Right cardiac atrium (tissue), 5 donors: ENCODE data around the gene HYDIN. TPM values are rescaled to one million over a fixed set of nuclear protein-coding genes. Genes with fewer than 3 reads are reported as not detected.

Experiments
- ATAC-seq, 2 donors: fragments of 200-7000 bp; cut with Tn5 transposase; one replicate each; pipeline versions ENCODE4 v1.8.0 to v1.9.1; 2020; ENCODE audit warnings: moderate library complexity in 2 of 2, mild to moderate bottlenecking in 1 of 2
- DNase-seq, 3 donors: peaks; one replicate each; pipeline ENCODE4 v3.0.0-alpha.2; 2020
- H3K27ac ChIP-seq: one replicate; pipeline ENCODE4 v1.5.1; 2013; ENCODE audit warnings: mild to moderate bottlenecking, low read length, control low read depth, moderate library complexity
- H3K27me3 ChIP-seq: one replicate; pipeline ENCODE4 v1.6.1; 2013; ENCODE audit not compliant: control insufficient read depth, insufficient read depth
- H3K4me1 ChIP-seq: one replicate; pipeline ENCODE4 v1.6.1; 2013; ENCODE audit warnings: low read length; ENCODE audit not compliant: control insufficient read depth, insufficient read depth
- H3K4me3 ChIP-seq: one replicate; pipeline ENCODE4 v1.5.1; 2013; ENCODE audit warnings: low read length, control low read depth
- H3K9me3 ChIP-seq: one replicate; pipeline ENCODE4 v1.6.1; 2013; ENCODE audit warnings: low read length; ENCODE audit not compliant: control insufficient read depth
- WGBS: extraction: QIAGEN DNeasy Blood & Tissue Kit; methylation state at CpG from one replicate; pipeline ENCODE4 v1.1.7; 2013; 5-methylcytosine and 5-hydroxymethylcytosine counted together
- intact Hi-C, 4 donors: fragments of 100-400 bp; cut with DNase I; formaldehyde crosslinking; loops; one replicate each; pipeline versions ENCODE4 v1.11.0 to v1.14.0; 2022 to 2023
- polyA plus RNA-seq: library from polyadenylated mRNA; stranded (reverse); fragments of 200-250 nt; gene quantifications from one replicate; pipeline ENCODE4 v1.2.3, GENCODE V29; 2013
- total RNA-seq, 4 donors: library from RNA; stranded (reverse); fragmentation: NEBNext Ultra II Directional; extraction: Animal tissue kit (Norgen Biotek cat#: 25700); gene quantifications; one replicate each; pipeline ENCODE4 v1.2.1, GENCODE V29; 2021
- donor health status: healthy with polysubstance abuse.
- donor health status: DM: no; HTN: yes; CAD: no.
- donor health status: DM: no; HTN: no; CAD: no.
- donor health status: DM: no; HTN: yes; CAD: no; lungs with severe emphysema.
- donor health status: DM: yes; HTN: yes; CAD: no.

HYDIN gene
- total and polyA plus RNA-seq, 5 donors: 0.57 to 2.3 (median 2.1) TPM

- H3K4me3 ChIP-seq: no peak overlapping the region
- WGBS: 61% methylated on average over 4 of the region's 4 CpGs
- intact Hi-C loops: no loop called here
- H3K27ac ChIP-seq: no peak overlapping the region
- DNase-seq (no peak), ATAC-seq (no peak)
- no peaks in the 10 kb centered on the region for H3K27me3 ChIP-seq
- H3K9me3 ChIP-seq: no peaks in the 10 kb centered on the region
- peaks cover 2% of the 10 kb centered on the region for H3K4me1 ChIP-seq
These were observed 24.5 kb upstream of the HYDIN start for GRCh38 chr16:71254832-71255525.

GRCh38 chr16:71250461-71251235 lies 20.1 kb upstream of the HYDIN start:
- H3K4me1 ChIP-seq: no peaks in the 10 kb centered on the region
- H3K27me3 ChIP-seq: no peaks in the 10 kb centered on the region
- intact Hi-C loops: no loop called here
- H3K9me3 ChIP-seq: no peaks in the 10 kb centered on the region
- H3K4me3 ChIP-seq: no peak overlapping the region
- DNase-seq (no peak), ATAC-seq (no peak)
- 84% methylated on average over 5 of the region's 5 CpGs for WGBS
- H3K27ac ChIP-seq: no peak overlapping the region

GRCh38 chr16:71249399-71249798 lies 18.9 kb upstream of the HYDIN start:
- ATAC-seq (no peak), DNase-seq (no peak)
- intact Hi-C loops: no loop called here
- no peaks in the 10 kb centered on the region for H3K4me1 ChIP-seq
- H3K27ac ChIP-seq: no peak overlapping the region
- H3K9me3 ChIP-seq: no peaks in the 10 kb centered on the region
- no peaks in the 10 kb centered on the region for H3K27me3 ChIP-seq
- WGBS: 17% methylated on average over 1 of the region's 1 CpG
- no peak overlapping the region for H3K4me3 ChIP-seq

GRCh38 chr16:71247478-71247877 lies 17.0 kb upstream of the HYDIN start:
- ATAC-seq: no peak
- H3K4me3 ChIP-seq: no peak overlapping the region
- no peaks in the 10 kb centered on the region for H3K4me1 ChIP-seq
- intact Hi-C loops: no loop called here
- WGBS: 86% methylated on average over 7 of the region's 7 CpGs
- H3K9me3 ChIP-seq: no peaks in the 10 kb centered on the region
- DNase-seq: no peak
- H3K27me3 ChIP-seq: no peaks in the 10 kb centered on the region
- H3K27ac ChIP-seq: no peak overlapping the region

GRCh38 chr16:71246309-71246708 lies 15.8 kb upstream of the HYDIN start:
- Histone ChIP-seq H3K9me3 (no peaks in the 10 kb centered on the region), H3K27me3 (no peaks in the 10 kb centered on the region), H3K4me3 (no peak overlapping the region), H3K27ac (no peak overlapping the region), H3K4me1 (no peaks in the 10 kb centered on the region)
- intact Hi-C loops: no loop called here
- ATAC-seq (no peak), DNase-seq (no peak)

GRCh38 chr16:71244521-71244920 lies 14.0 kb upstream of the HYDIN start:
- no peak for ATAC-seq
- Histone ChIP-seq H3K9me3 (no peaks in the 10 kb centered on the region), H3K27me3 (no peaks in the 10 kb centered on the region), H3K4me1 (no peaks in the 10 kb centered on the region), H3K27ac (no peak overlapping the region), H3K4me3 (no peak overlapping the region)
- no peak for DNase-seq
- 90% methylated on average over 1 of the region's 1 CpG for WGBS
- intact Hi-C loops: no loop called here

GRCh38 chr16:71242601-71243000 lies 12.1 kb upstream of the HYDIN start:
- intact Hi-C loops: no loop called here
- H3K9me3 ChIP-seq: no peaks in the 10 kb centered on the region
- 19% methylated on average over 3 of the region's 3 CpGs for WGBS
- DNase-seq: no peak
- H3K27me3 ChIP-seq: no peaks in the 10 kb centered on the region
- H3K4me1 ChIP-seq: no peaks in the 10 kb centered on the region
- no peak overlapping the region for H3K27ac ChIP-seq
- no peak overlapping the region for H3K4me3 ChIP-seq
- ATAC-seq: no peak

GRCh38 chr16:71242036-71242435 lies 11.5 kb upstream of the HYDIN start:
- 75% methylated on average over 4 of the region's 4 CpGs for WGBS
- no peak for ATAC-seq
- no peaks in the 10 kb centered on the region for H3K4me1 ChIP-seq

GRCh38 chr16:71229344-71229743 lies 1.2 kb downstream of the HYDIN start:
- Histone ChIP-seq H3K9me3 (peaks cover 2% of the 10 kb centered on the region), H3K27me3 (no peaks in the 10 kb centered on the region), H3K27ac (no peak overlapping the region), H3K4me1 (no peaks in the 10 kb centered on the region), H3K4me3 (no peak overlapping the region)
- WGBS: 88% methylated on average over 1 of the region's 1 CpG
- intact Hi-C loops: no loop called here
- ATAC-seq (no peak), DNase-seq (no peak)

More at GRCh38 chr16:71242036-71242435, 11.5 kb upstream of the HYDIN start:
- no peaks in the 10 kb centered on the region for H3K9me3 ChIP-seq
- no peak for DNase-seq
- no peak overlapping the region for H3K27ac ChIP-seq
- intact Hi-C loops: no loop called here
- no peaks in the 10 kb centered on the region for H3K27me3 ChIP-seq
- no peak overlapping the region for H3K4me3 ChIP-seq

- intact Hi-C loops: no loop called here
These were observed 4.0 kb downstream of the HYDIN start for GRCh38 chr16:71226229-71227141.

GRCh38 chr16:71225145-71225544 lies 5.4 kb downstream of the HYDIN start:
- ATAC-seq: no peak
- no peaks in the 10 kb centered on the region for H3K9me3 ChIP-seq

More at GRCh38 chr16:71226229-71227141, 4.0 kb downstream of the HYDIN start:
- WGBS: 66% methylated on average over 5 of the region's 5 CpGs
- H3K27me3 ChIP-seq: no peaks in the 10 kb centered on the region
- H3K4me1 ChIP-seq: no peaks in the 10 kb centered on the region
- no peak for ATAC-seq
- H3K4me3 ChIP-seq: no peak overlapping the region
- DNase-seq: no peak
- no peak overlapping the region for H3K27ac ChIP-seq
- no peaks in the 10 kb centered on the region for H3K9me3 ChIP-seq

More at GRCh38 chr16:71225145-71225544, 5.4 kb downstream of the HYDIN start:
- intact Hi-C loops: no loop called here
- no peak for DNase-seq
- H3K27ac ChIP-seq: no peak overlapping the region
- 87% methylated on average over 3 of the region's 3 CpGs for WGBS
- no peak overlapping the region for H3K4me3 ChIP-seq
- no peaks in the 10 kb centered on the region for H3K4me1 ChIP-seq
- no peaks in the 10 kb centered on the region for H3K27me3 ChIP-seq
